Measurements from ENCODE around the gene EHD4.

The EHD4 gene

DNA sequence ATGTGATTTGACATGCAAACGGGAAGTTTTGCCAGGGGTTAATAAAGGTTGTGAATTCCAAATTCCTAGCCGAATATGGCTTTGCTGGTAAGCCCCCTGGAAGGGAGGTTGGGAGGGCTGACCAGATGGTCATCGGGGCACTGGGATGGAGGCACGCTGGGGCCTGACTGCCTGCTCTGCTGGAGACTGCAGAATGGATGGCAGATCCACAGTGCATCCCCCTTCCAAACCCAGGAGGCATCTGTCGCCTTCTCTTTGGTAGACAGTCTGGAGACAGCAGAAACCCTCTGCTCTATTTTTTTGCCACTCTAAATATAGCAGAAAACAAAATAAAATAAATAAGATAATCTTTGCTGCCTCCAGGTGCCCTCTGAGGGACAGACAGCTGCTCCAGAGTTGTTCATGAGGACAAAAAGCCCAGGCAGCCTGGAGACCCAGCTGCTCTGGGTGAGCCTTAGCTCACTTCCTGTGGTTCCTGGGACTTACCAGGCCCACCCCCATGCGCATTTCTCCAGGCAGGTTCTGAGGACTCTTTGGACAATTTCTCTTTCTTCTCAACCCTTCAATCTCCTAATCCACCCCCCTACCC, 72.4 kb downstream of the EHD4 start:
- no peak for DNase-seq (ENCODE audit: low read depth)
- H3K4me3 ChIP-seq (ENCODE audit: low read depth, low read length) = no peak overlapping the region
- TF ChIP-seq, protein P1, sequence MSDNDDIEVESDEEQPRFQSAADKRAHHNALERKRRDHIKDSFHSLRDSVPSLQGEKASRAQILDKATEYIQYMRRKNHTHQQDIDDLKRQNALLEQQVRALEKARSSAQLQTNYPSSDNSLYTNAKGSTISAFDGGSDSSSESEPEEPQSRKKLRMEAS (IDR thresholded peaks at IDR 0.05; ENCODE audit: low read depth, low read length) = no peak
- no peak for TF ChIP-seq POLR2A (IDR thresholded peaks at IDR 0.05; ENCODE audit: extremely low read depth, insufficient read length)
- no peak for TF ChIP-seq MYC (IDR thresholded peaks at IDR 0.05; ENCODE audit: low read depth, low read length)
- TF ChIP-seq, protein P2, sequence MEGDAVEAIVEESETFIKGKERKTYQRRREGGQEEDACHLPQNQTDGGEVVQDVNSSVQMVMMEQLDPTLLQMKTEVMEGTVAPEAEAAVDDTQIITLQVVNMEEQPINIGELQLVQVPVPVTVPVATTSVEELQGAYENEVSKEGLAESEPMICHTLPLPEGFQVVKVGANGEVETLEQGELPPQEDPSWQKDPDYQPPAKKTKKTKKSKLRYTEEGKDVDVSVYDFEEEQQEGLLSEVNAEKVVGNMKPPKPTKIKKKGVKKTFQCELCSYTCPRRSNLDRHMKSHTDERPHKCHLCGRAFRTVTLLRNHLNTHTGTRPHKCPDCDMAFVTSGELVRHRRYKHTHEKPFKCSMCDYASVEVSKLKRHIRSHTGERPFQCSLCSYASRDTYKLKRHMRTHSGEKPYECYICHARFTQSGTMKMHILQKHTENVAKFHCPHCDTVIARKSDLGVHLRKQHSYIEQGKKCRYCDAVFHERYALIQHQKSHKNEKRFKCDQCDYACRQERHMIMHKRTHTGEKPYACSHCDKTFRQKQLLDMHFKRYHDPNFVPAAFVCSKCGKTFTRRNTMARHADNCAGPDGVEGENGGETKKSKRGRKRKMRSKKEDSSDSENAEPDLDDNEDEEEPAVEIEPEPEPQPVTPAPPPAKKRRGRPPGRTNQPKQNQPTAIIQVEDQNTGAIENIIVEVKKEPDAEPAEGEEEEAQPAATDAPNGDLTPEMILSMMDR (IDR thresholded peaks at IDR 0.05; ENCODE audit: low read depth, low read length) = no peak

GRCh38 chr15:41897363-41897799, 75.0 kb downstream of the EHD4 start:
- TF ChIP-seq, protein P2 (IDR thresholded peaks at IDR 0.05; ENCODE audit: low read depth, low read length) = no peak
- no peak for TF ChIP-seq POLR2A (IDR thresholded peaks at IDR 0.05; ENCODE audit: extremely low read depth, insufficient read length)
- no peak for TF ChIP-seq MYC (IDR thresholded peaks at IDR 0.05; ENCODE audit: low read depth, low read length)
- TF ChIP-seq, protein P1 (IDR thresholded peaks at IDR 0.05; ENCODE audit: low read depth, low read length) = no peak
- no peak overlapping the region for H3K4me3 ChIP-seq (ENCODE audit: low read depth, low read length)
- DNase-seq (ENCODE audit: low read depth) = no peak

DNA sequence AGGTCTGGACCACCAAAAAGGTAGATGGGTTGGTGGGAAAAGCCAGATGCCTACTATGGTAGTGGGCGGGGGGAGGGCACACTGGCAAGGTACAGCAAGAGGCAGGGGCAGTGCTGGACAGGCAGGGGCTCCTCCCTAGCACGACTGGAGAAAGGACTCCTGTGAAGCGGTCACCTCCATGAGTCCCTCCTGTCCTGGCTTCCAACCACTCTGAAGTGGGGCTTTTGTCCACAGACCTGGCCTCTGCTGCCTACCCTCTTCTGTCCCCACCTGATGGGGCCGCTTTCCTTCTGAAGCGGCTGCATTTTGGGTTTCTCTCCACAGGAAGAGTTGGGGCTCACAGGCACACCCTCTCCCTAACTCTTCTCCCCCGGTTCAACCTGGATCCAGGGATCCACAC, 75.8 kb downstream of the EHD4 start:
- no peak overlapping the region for H3K4me3 ChIP-seq (ENCODE audit: low read depth, low read length)
- DNase-seq (ENCODE audit: low read depth) = no peak
- TF ChIP-seq, protein P1 (IDR thresholded peaks at IDR 0.05; ENCODE audit: low read depth, low read length) = no peak
- no peak for TF ChIP-seq POLR2A (IDR thresholded peaks at IDR 0.05; ENCODE audit: extremely low read depth, insufficient read length)
- no peak for TF ChIP-seq MYC (IDR thresholded peaks at IDR 0.05; ENCODE audit: low read depth, low read length)
- TF ChIP-seq, protein P2 (IDR thresholded peaks at IDR 0.05; ENCODE audit: low read depth, low read length) = no peak

- no peak for DNase-seq (ENCODE audit: low read depth)
Observed at GRCh38 chr15:41895957-41896356, 76.4 kb downstream of the EHD4 start.

GRCh38 chr15:41895491-41895890, 76.9 kb downstream of the EHD4 start:
- no peak for DNase-seq (ENCODE audit: low read depth)
- H3K4me3 ChIP-seq (ENCODE audit: low read depth, low read length) = no peak overlapping the region
- TF ChIP-seq, protein P1 (IDR thresholded peaks at IDR 0.05; ENCODE audit: low read depth, low read length) = no peak
- TF ChIP-seq POLR2A (IDR thresholded peaks at IDR 0.05; ENCODE audit: extremely low read depth, insufficient read length) (no peak), MYC (IDR thresholded peaks at IDR 0.05; ENCODE audit: low read depth, low read length) (no peak)
- TF ChIP-seq, protein P2 (IDR thresholded peaks at IDR 0.05; ENCODE audit: low read depth, low read length) = no peak

More at GRCh38 chr15:41895957-41896356, 76.4 kb downstream of the EHD4 start:
- TF ChIP-seq POLR2A (IDR thresholded peaks at IDR 0.05; ENCODE audit: extremely low read depth, insufficient read length) (no peak), MYC (IDR thresholded peaks at IDR 0.05; ENCODE audit: low read depth, low read length) (no peak)
- TF ChIP-seq, protein P2 (IDR thresholded peaks at IDR 0.05; ENCODE audit: low read depth, low read length) = no peak
- TF ChIP-seq, protein P1 (IDR thresholded peaks at IDR 0.05; ENCODE audit: low read depth, low read length) = no peak
- H3K4me3 ChIP-seq (ENCODE audit: low read depth, low read length) = no peak overlapping the region
